GM06990 (cell line): Measurements from ENCODE around the gene GEMIN8.

ENCODE experiments used
- DNase-seq: peaks from one replicate; pipeline ENCODE4 v3.0.0-alpha.2; 2011; ENCODE audit not compliant: insufficient read length; ENCODE audit errors: extremely low read depth
- H3K27me3 ChIP-seq: replicated peaks from 2 replicates; pipeline ENCODE4 v1.6.0; 2011; ENCODE audit warnings: low read length; ENCODE audit not compliant: control insufficient read depth, insufficient read depth
- H3K36me3 ChIP-seq: 2 replicates; pipeline ENCODE4 v1.5.1; 2011; ENCODE audit warnings: low read length; ENCODE audit not compliant: control insufficient read depth, insufficient read depth
- H3K4me3 ChIP-seq: replicated peaks from 2 replicates; pipeline ENCODE4 v1.5.1; 2011; ENCODE audit warnings: low read depth, mild to moderate bottlenecking, control low read depth, low read length
- CTCF ChIP-seq: IDR thresholded peaks from 2 replicates; pipeline ENCODE4 v1.5.1; 2011; ENCODE audit warnings: low read length, control low read depth, mild to moderate bottlenecking, inconsistent platforms; ENCODE audit not compliant: insufficient read depth, poor library complexity, severe bottlenecking

GEMIN8 gene

DNA sequence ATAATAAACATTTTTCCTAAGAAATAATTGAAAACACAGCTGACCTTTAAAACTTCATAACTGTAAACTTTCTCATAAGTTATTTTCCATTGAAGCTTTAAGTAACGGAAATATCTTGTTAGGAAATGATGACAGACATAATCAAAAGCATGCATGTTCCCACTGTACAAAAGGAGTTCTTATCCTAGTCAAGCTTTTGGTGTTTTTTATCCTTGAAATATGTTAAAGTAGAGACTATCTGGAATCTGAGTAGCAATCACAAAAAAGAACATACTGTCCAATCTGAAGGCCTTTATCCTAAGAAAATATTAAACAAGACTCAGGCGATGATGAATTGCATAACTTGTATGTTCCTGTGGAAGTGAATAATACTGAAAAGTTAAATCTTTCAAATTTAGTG lies 14.4 kb downstream of the GEMIN8 start:
- H3K4me3 ChIP-seq, result no peak overlapping the region
- no peaks in the 10 kb centered on the region for H3K27me3 ChIP-seq
- H3K36me3 ChIP-seq, result peaks cover 5% of the 10 kb centered on the region
- no peak for TF ChIP-seq CTCF
- no peak for DNase-seq

DNA sequence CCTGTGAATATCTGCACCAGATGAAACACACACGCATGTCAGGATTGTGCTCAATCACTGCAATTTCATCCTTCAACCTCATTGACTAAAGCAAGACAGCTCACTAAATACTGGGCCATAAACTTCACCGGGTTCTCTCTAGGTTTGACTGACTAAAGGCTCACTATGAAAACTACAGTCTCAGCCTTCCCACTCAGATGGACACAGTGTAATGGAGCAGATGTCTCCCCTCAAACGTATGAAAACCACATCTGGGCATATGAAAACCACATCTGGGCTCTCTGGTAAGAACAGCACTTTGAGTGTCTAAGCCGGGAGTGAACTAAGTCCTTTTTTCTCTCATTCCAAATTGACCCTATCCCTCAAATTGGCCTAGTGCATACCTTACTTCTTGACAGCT lies 15.2 kb downstream of the GEMIN8 start:
- Histone ChIP-seq H3K36me3 (peaks cover 3% of the 10 kb centered on the region), H3K4me3 (no peak overlapping the region), H3K27me3 (no peaks in the 10 kb centered on the region)
- no peak for DNase-seq
- no peak for TF ChIP-seq CTCF

DNA sequence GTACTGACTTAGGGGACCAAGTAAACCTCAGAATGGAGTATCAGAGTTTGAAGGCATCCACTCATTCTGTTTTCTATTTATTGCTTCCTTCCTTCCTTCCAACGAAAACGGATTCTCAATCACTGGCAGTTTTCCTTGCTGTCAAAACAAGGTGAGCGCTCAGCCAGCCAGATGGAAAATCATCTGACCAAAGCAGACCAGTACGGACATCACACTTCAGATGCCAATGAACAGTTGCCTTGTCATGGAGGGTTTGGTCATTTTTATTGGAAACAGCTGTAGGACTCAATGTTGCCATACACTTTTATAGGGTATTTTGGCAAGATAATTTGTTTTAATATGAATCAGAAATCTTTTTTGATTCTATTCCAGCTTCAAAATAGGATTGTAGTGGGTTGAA lies 16.6 kb downstream of the GEMIN8 start:
- DNase-seq, result no peak
- no peak for TF ChIP-seq CTCF
- Histone ChIP-seq H3K27me3 (no peaks in the 10 kb centered on the region), H3K36me3 (peaks cover 3% of the 10 kb centered on the region), H3K4me3 (no peak overlapping the region)

- no peaks in the 10 kb centered on the region for H3K27me3 ChIP-seq
- no peak for TF ChIP-seq CTCF
- peaks cover 2% of the 10 kb centered on the region for H3K36me3 ChIP-seq
These were observed 19.1 kb downstream of the GEMIN8 start for GRCh38 chrX:14010566-14010965.

DNA sequence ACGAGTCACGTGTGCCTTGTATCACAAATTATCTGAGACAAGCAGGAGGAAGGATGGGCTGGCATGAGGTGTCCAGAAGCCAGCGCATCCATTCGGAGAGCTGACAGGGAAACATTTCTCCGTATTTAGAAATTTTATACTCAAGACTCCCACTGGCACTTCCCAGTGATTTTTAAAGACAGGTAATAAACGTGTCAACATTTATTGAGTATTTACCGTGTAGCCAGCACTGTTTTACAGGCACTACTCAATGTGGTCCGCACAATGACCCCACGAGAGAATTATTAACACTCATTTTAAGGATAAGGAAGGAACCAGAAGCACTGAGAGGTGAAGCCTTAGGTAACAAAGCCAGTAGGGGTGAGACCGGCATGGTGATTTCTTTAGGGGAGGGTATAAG lies 23.2 kb downstream of the GEMIN8 start:
- no peak for DNase-seq
- Histone ChIP-seq H3K36me3 (peaks cover 2% of the 10 kb centered on the region), H3K27me3 (no peaks in the 10 kb centered on the region), H3K4me3 (no peak overlapping the region)
- TF ChIP-seq CTCF, result no peak

More at GRCh38 chrX:14010566-14010965, 19.1 kb downstream of the GEMIN8 start:
- no peak overlapping the region for H3K4me3 ChIP-seq
- no peak for DNase-seq

- no peak for DNase-seq
- Histone ChIP-seq H3K27me3 (no peaks in the 10 kb centered on the region), H3K36me3 (peaks cover 2% of the 10 kb centered on the region), H3K4me3 (no peak overlapping the region)
- no peak for TF ChIP-seq CTCF
These were observed 25.7 kb downstream of the GEMIN8 start for GRCh38 chrX:14003876-14004425.
